Prostate gland (tissue), 2 donors: Measurements from ENCODE around the gene XPNPEP2.

Experiments
- POLR2A ChIP-seq: fragments of 450-650 bp; IDR thresholded peaks from one replicate; pipeline ENCODE4 v1.6.1; 2016; ENCODE audit warnings: antibody characterized with exemption, mild to moderate bottlenecking
- POLR2AphosphoS5 ChIP-seq: sonication (generic); formaldehyde crosslinking; IDR thresholded peaks from one replicate; pipeline ENCODE4 v1.6.1; 2017; ENCODE audit warnings: antibody characterized with exemption
- TF ChIP-seq, protein P1 (sequence below), 4 experiments: fragments of 200-600 bp in 2 of 4; fragments of 450-650 bp in 2 of 4; sonication (generic) in 2 of 4; IDR thresholded peaks; 1 replicate in 3 of 4; 2 replicates in 1 of 4; pipeline ENCODE4 v1.5.1; 2016 to 2019; ENCODE audit warnings: antibody characterized with exemption in 4 of 4, mild to moderate bottlenecking in 2 of 4, moderate library complexity in 2 of 4

GRCh38 chrX:129724754-129725153, 14.0 kb upstream of the XPNPEP2 start:
- TF ChIP-seq, protein P1, sequence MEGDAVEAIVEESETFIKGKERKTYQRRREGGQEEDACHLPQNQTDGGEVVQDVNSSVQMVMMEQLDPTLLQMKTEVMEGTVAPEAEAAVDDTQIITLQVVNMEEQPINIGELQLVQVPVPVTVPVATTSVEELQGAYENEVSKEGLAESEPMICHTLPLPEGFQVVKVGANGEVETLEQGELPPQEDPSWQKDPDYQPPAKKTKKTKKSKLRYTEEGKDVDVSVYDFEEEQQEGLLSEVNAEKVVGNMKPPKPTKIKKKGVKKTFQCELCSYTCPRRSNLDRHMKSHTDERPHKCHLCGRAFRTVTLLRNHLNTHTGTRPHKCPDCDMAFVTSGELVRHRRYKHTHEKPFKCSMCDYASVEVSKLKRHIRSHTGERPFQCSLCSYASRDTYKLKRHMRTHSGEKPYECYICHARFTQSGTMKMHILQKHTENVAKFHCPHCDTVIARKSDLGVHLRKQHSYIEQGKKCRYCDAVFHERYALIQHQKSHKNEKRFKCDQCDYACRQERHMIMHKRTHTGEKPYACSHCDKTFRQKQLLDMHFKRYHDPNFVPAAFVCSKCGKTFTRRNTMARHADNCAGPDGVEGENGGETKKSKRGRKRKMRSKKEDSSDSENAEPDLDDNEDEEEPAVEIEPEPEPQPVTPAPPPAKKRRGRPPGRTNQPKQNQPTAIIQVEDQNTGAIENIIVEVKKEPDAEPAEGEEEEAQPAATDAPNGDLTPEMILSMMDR (IDR thresholded peaks at IDR 0.05), result no peak
- no peak for TF ChIP-seq POLR2A
- no peak for TF ChIP-seq POLR2AphosphoS5
